SH-SY5Y (cell line): ENCODE measurements around the gene DBH.

Experiments used
- GATA2 ChIP-seq: IDR thresholded peaks from 2 replicates; pipeline ENCODE4 v1.6.1; 2011; ENCODE audit warnings: mild to moderate bottlenecking, low read depth, low read length
- GATA3 ChIP-seq: IDR thresholded peaks from 2 replicates; pipeline ENCODE4 v1.6.1; 2011; ENCODE audit warnings: low read depth, mild to moderate bottlenecking, low read length, moderate library complexity

DNA sequence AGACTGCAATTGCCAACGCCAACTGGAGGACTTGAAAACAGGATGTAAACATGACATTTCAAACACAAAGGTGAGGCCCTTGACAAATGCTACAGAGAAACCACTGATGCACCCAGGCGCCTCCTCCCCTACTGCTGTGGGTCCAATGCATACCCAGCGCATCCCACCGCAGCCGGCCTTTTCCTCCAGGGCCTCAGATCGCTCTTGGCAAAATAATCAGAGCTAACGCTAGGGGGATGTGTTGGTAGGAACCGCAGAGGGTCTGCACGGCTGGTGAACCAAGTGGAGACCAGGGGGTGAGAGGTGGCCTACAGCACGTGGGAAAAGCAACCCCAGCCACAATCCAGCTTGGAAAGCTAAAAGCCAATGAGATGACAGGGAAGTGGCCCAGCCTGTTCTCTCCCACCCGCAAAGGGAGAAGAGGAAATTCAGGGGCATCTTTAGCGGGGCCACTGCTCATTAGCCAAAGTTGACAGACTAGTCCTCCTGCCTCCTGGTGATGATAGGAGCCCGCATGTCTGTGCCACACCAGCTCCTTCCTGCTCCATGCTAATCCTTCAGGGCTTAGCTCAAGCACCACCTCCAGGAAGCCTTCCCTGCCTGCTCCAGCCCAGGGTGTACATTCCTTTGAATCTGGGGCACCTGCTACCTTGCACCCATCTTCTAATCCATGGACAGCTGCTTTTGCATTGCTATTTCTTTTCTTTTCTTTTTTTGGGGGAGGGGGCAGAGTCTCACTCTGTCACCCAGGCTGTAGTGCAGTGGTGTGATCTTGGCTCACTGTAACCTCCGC, 32.8 kb upstream of the DBH start:
- TF ChIP-seq GATA3 (no peak), GATA2 (no peak)
